Vein endothelial cell (primary cell): ENCODE results near the gene MLC1. TPM values are rescaled to one million over a fixed set of nuclear protein-coding genes. Genes with fewer than 3 reads are reported as not detected.

ENCODE experiments used
- total RNA-seq: library from RNA; depleted of rRNA; stranded (reverse); fragments of >200 nt; gene quantifications from 2 replicates; pipeline ENCODE4 v1.2.3, GENCODE V29; 2012

Gene MLC1
- not detected in 2 replicates for total RNA-seq

GRCh38 chr22:50085211-50085972 is at the start of gene MLC1:
MLC1 (minus strand) TSS chr22:50085426; CDS start chr22:50084902, 524 bp downstream.

GRCh38 chr22:50089682-50090411 is 4.6 kb upstream of the MLC1 start, which contains the start of gene MOV10L1:
MOV10L1 (plus strand) TSS chr22:50090006; CDS start chr22:50090089, 83 bp downstream.

GRCh38 chr22:50058061-50058905 is 26.9 kb downstream of the MLC1 start, which contains the start of gene TTLL8:
TTLL8 (minus strand) TSS chr22:50058298.

GRCh38 chr22:50012211-50013181 is 72.7 kb downstream of the MLC1 start, which contains the start of gene IL17REL:
IL17REL (minus strand) TSS chr22:50012765; CDS start chr22:50012646, 119 bp downstream.

Other genes starting within 250 kb of the MLC1 start
- 22.9 and 23.2 TPM in 2 replicates for gene ZBED4, start 231.6 kb downstream of the MLC1 start, total RNA-seq
- 15.4 and 29.7 TPM in 2 replicates for gene ALG12, start 167.0 kb downstream of the MLC1 start, total RNA-seq
- 36.6 and 45.4 TPM in 2 replicates for gene CRELD2, start 166.8 kb downstream of the MLC1 start, total RNA-seq
- gene PIM3, start 124.7 kb downstream of the MLC1 start, total RNA-seq: 199 TPM in 2 replicates
- gene IL17REL, start 72.7 kb downstream of the MLC1 start, total RNA-seq: under 0.01 and 0.33 TPM in 2 replicates
- not detected in 2 replicates for gene TTLL8, start 27.1 kb downstream of the MLC1 start, total RNA-seq
- gene MOV10L1, start 4.6 kb upstream of the MLC1 start, total RNA-seq: 28.6 and 46.7 TPM in 2 replicates
- 0.67 and 1.6 TPM in 2 replicates for gene PANX2, start 85.3 kb upstream of the MLC1 start, total RNA-seq
- 29.2 and 35.3 TPM in 2 replicates for gene TRABD, start 100.5 kb upstream of the MLC1 start, total RNA-seq
- gene SELENOO, start 115.6 kb upstream of the MLC1 start, total RNA-seq: 15.9 and 24.8 TPM in 2 replicates
- gene TUBGCP6, start 159.6 kb upstream of the MLC1 start, total RNA-seq: 29.1 and 31.0 TPM in 2 replicates
- 24.7 and 24.8 TPM in 2 replicates for gene HDAC10, start 165.8 kb upstream of the MLC1 start, total RNA-seq
- 73.3 and 79.7 TPM in 2 replicates for gene MAPK12, start 176.3 kb upstream of the MLC1 start, total RNA-seq
- gene MAPK11, start 185.0 kb upstream of the MLC1 start, total RNA-seq: 25.5 and 38.5 TPM in 2 replicates
- 92.4 and 113 TPM in 2 replicates for gene PLXNB2, start 222.2 kb upstream of the MLC1 start, total RNA-seq
- 2.1 and 4.2 TPM in 2 replicates for gene DENND6B, start 241.6 kb upstream of the MLC1 start, total RNA-seq